Measurements from ENCODE around the gene GAA. TPM values are rescaled to one million over a fixed set of nuclear protein-coding genes. Genes with fewer than 3 reads are reported as not detected.

Gene GAA
- total and polyA plus RNA-seq, 2 of the 13 experiments (the other 11 are each of a cell fraction or from before 2014, with no cell fraction given): 21.6 to 36.4 TPM

- H3K36me3 ChIP-seq (replicated peaks in 1 of 2; ENCODE audit: control insufficient read depth in 1 of 2, insufficient read depth in 2 of 2, low read length in 2 of 2): no peaks in the 10 kb centered on the region
- no peaks in the 10 kb centered on the region for H3K27me3 ChIP-seq (ENCODE audit: control insufficient read depth in 1 of 2, insufficient read depth in 2 of 2, low read length in 2 of 2)
- H3K27ac ChIP-seq (ENCODE audit: extremely low read length, insufficient read depth, low read length): no peak overlapping the region
- H3K4me1 ChIP-seq (ENCODE audit: insufficient read depth, low read length): no peaks in the 10 kb centered on the region
- no peak overlapping the region for H3K4me2 ChIP-seq (ENCODE audit: low read depth, low read length)
- intact Hi-C loops (cut with micrococcal nuclease; ENCODE audit: unreplicated experiment): no loop called here
- H3K9ac ChIP-seq (ENCODE audit: insufficient read depth, low read depth, low read length): no peak overlapping the region
- ATAC-seq (no peak), DNase-seq (ENCODE audit: low spot score) (no peak), FAIRE-seq (no peak)
- WGBS (ENCODE audit: low lambda C conversion rate): 90% methylated on average over 12 of the region's 13 CpGs
- H3K9me3 ChIP-seq (ENCODE audit: low read length): no peaks in the 10 kb centered on the region
- ChIA-PET POLR2A (no interaction called here), CTCF (ENCODE audit: low intra/inter-chr PET ratio, low total read pairs) (no interaction called here)
- no peaks in the 10 kb centered on the region for H4K20me1 ChIP-seq (ENCODE audit: insufficient read depth, low read length)
- in situ Hi-C loops (cut with HindIII; ENCODE audit: extremely low pct_ligation_motif_present, low pct_unique_long_range_greater_than_20kb): no loop called here
- TF ChIP-seq ZNF607 (CRISPR knock-in tag; IDR thresholded peaks at IDR 0.05; ENCODE audit: borderline replicate concordance) (no peak), ZNF629 (CRISPR knock-in tag; conservative IDR thresholded peaks at IDR 0.05) (peak; percentile 90), ZNF670 (CRISPR knock-in tag; IDR thresholded peaks at IDR 0.05; ENCODE audit: borderline replicate concordance) (no peak), ZMYM3 (CRISPR knock-in tag; IDR thresholded peaks at IDR 0.05) (peak; percentile 62; the same call in 1 of the 2 replicates), FOXA3 (CRISPR knock-in tag; IDR thresholded peaks at IDR 0.05) (no peak), POLR2G (IDR thresholded peaks at IDR 0.05; ENCODE audit: low read depth, low read length) (no peak), ZBTB7B (CRISPR knock-in tag; IDR thresholded peaks at IDR 0.05) (no peak)
- TF ChIP-seq, protein P1, sequence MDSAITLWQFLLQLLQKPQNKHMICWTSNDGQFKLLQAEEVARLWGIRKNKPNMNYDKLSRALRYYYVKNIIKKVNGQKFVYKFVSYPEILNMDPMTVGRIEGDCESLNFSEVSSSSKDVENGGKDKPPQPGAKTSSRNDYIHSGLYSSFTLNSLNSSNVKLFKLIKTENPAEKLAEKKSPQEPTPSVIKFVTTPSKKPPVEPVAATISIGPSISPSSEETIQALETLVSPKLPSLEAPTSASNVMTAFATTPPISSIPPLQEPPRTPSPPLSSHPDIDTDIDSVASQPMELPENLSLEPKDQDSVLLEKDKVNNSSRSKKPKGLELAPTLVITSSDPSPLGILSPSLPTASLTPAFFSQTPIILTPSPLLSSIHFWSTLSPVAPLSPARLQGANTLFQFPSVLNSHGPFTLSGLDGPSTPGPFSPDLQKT (CRISPR knock-in tag; IDR thresholded peaks at IDR 0.05; ENCODE audit: borderline replicate concordance): no peak
- H2AFZ ChIP-seq (ENCODE audit: low read length): no peak overlapping the region
- H3K79me2 ChIP-seq (ENCODE audit: insufficient read depth, low read length): no peaks in the 10 kb centered on the region
- no peak overlapping the region for H3K4me3 ChIP-seq (replicated peaks in 1 of 3; ENCODE audit: insufficient read depth in 1 of 3, low read depth in 2 of 3, low read length in 3 of 3)
- BruUV-seq (replicated peaks): no TSS peak
Observed at GRCh38 chr17:80116921-80117380, 15.6 kb downstream of the GAA start.

All from HepG2 (cell line).